BJ (cell line): Measurements from ENCODE around the gene FEV. TPM values are rescaled to one million over a fixed set of nuclear protein-coding genes. Genes with fewer than 3 reads are reported as not detected.

Experiments used
- CTCF ChIA-PET: fragments of 350-600 bp; formaldehyde crosslinking; extraction: SDS; loops from one replicate; lab custom pipeline; 2021; ENCODE audit warnings: antibody characterized with exemption, inconsistent platforms; lab: Yijun Ruan, JAX
- POLR2A ChIA-PET: fragments of 300-600 bp; sonication (Branson Sonifier 250); formaldehyde crosslinking; extraction: SDS; loops from one replicate; lab custom pipeline; 2021; ENCODE audit warnings: antibody characterized with exemption; lab: Charles Lee
- DNase-seq: peaks from one replicate; pipeline ENCODE4 v3.0.0-alpha.2; 2011; ENCODE audit warnings: low read depth
- H3K27me3 ChIP-seq: 2 replicates; pipeline ENCODE4 v1.6.0; 2011; ENCODE audit warnings: low read length; ENCODE audit not compliant: control insufficient read depth, insufficient read depth
- H3K36me3 ChIP-seq: 2 replicates; pipeline ENCODE4 v1.5.1; 2011; ENCODE audit warnings: low read length; ENCODE audit not compliant: control insufficient read depth, insufficient read depth
- H3K4me3 ChIP-seq: 2 replicates; pipeline ENCODE4 v1.5.1; 2011; ENCODE audit warnings: low read depth, mild to moderate bottlenecking, control low read depth, low read length
- CTCF ChIP-seq: IDR thresholded peaks from 2 replicates; pipeline ENCODE4 v1.5.1; 2011; ENCODE audit warnings: low read depth, mild to moderate bottlenecking, control low read depth, inconsistent platforms, low read length, moderate library complexity; ENCODE audit not compliant: insufficient read depth
- polyA plus RNA-seq: library from polyadenylated mRNA; depleted of rRNA; stranded (reverse); fragments of >200 nt; gene quantifications from 2 replicates; pipeline ENCODE4 v1.2.3, GENCODE V29; 2011

FEV gene
- polyA plus RNA-seq, 1 experiment: not detected

GRCh38 chr2:218985325-218986091, 524 bp upstream of the FEV start:
- ChIA-PET POLR2A (no interaction called here), CTCF (interaction anchor here (1.2 kb wide), 1 partner anchor 45 kb away, joined by 4 read pairs; no protein-coding TSS in a partner anchor)
- TF ChIP-seq CTCF: no peak
- Histone ChIP-seq H3K4me3 (no peak overlapping the region), H3K36me3 (no peaks in the 10 kb centered on the region), H3K27me3 (peaks cover 75% of the 10 kb centered on the region)
- no peak for DNase-seq

- H3K4me3 ChIP-seq: no peak overlapping the region
- no peak for TF ChIP-seq CTCF
- DNase-seq: no peak
- ChIA-PET CTCF (interaction anchor here (0.7 to 1.2 kb wide), 3 partner anchors 11 to 195 kb away, joined by 3 to 4 read pairs (median 3); no protein-coding TSS in a partner anchor), POLR2A (no interaction called here)
- H3K36me3 ChIP-seq: no peaks in the 10 kb centered on the region
- peaks cover 70% of the 10 kb centered on the region for H3K27me3 ChIP-seq
Measured at GRCh38 chr2:218984239-218985020, 554 bp downstream of the FEV start.

- CTCF ChIA-PET: interaction anchor here (0.7 to 1.2 kb wide), 3 partner anchors 11 to 196 kb away, joined by 3 to 4 read pairs (median 3); no protein-coding TSS in a partner anchor
Measured at GRCh38 chr2:218983934-218984238, 1.1 kb downstream of the FEV start.

GRCh38 chr2:218983263-218983933, 1.6 kb downstream of the FEV start:
- Histone ChIP-seq H3K36me3 (no peaks in the 10 kb centered on the region), H3K27me3 (peaks cover 66% of the 10 kb centered on the region), H3K4me3 (no peak overlapping the region)
- ChIA-PET POLR2A (no interaction called here), CTCF (interaction anchor here (0.5 to 4.0 kb wide), 4 partner anchors 12 to 290 kb away, joined by 3 to 36 read pairs (median 3); no protein-coding TSS in a partner anchor)
- no peak for DNase-seq
- no peak for TF ChIP-seq CTCF

More at GRCh38 chr2:218983934-218984238, 1.1 kb downstream of the FEV start:
- H3K36me3 ChIP-seq: no peaks in the 10 kb centered on the region
- POLR2A ChIA-PET: no interaction called here
- DNase-seq: no peak
- no peak overlapping the region for H3K4me3 ChIP-seq
- TF ChIP-seq CTCF: no peak
- H3K27me3 ChIP-seq: peaks cover 66% of the 10 kb centered on the region
